Activated naive CD4-positive, alpha-beta T cell treated with anti-CD3 and anti-CD28 coated beads, Interleukin-2, amount 50 U/mL, for 16 hours (primary cell): ENCODE results near the gene NR5A1.

Experiments used
- DNase-seq: peaks from one replicate; pipeline ENCODE4 v3.0.0-alpha.2; 2020

Gene NR5A1

GRCh38 chr9:124479371-124479770 lies 27.8 kb downstream of the NR5A1 start:
- no peak for DNase-seq

GRCh38 chr9:124478354-124478753 lies 28.8 kb downstream of the NR5A1 start:
- DNase-seq: no peak

GRCh38 chr9:124477648-124478285 lies 29.4 kb downstream of the NR5A1 start:
- no peak for DNase-seq

GRCh38 chr9:124477211-124477647 lies 30.0 kb downstream of the NR5A1 start:
- DNase-seq: no peak

- no peak for DNase-seq
These were observed 31.1 kb downstream of the NR5A1 start for GRCh38 chr9:124475868-124476690.

GRCh38 chr9:124475158-124475867 lies 31.9 kb downstream of the NR5A1 start:
- DNase-seq: no peak

GRCh38 chr9:124474151-124474550 lies 33.0 kb downstream of the NR5A1 start:
- no peak for DNase-seq

- DNase-seq: no peak
These were observed 33.9 kb downstream of the NR5A1 start for GRCh38 chr9:124473310-124473709.

- DNase-seq: no peak
These were observed 34.4 kb downstream of the NR5A1 start for GRCh38 chr9:124472770-124473169.

GRCh38 chr9:124471761-124472160 lies 35.4 kb downstream of the NR5A1 start:
- no peak for DNase-seq

GRCh38 chr9:124470726-124471125 lies 36.5 kb downstream of the NR5A1 start:
- no peak for DNase-seq

GRCh38 chr9:124470306-124470705 lies 36.9 kb downstream of the NR5A1 start:
- DNase-seq: no peak

- DNase-seq: no peak
These were observed 38.0 kb downstream of the NR5A1 start for GRCh38 chr9:124469011-124469832.

- DNase-seq: no peak
These were observed 39.0 kb downstream of the NR5A1 start for GRCh38 chr9:124468061-124468740.

- DNase-seq: no peak
These were observed 39.7 kb downstream of the NR5A1 start for GRCh38 chr9:124467410-124468060.

- DNase-seq: no peak
These were observed 41.5 kb downstream of the NR5A1 start for GRCh38 chr9:124465736-124466135.

- no peak for DNase-seq
These were observed 44.5 kb downstream of the NR5A1 start for GRCh38 chr9:124462739-124463138.

GRCh38 chr9:124458441-124458840 lies 48.8 kb downstream of the NR5A1 start:
- DNase-seq: no peak

- no peak for DNase-seq
These were observed 49.2 kb downstream of the NR5A1 start for GRCh38 chr9:124457887-124458431.

- DNase-seq: no peak
These were observed 49.9 kb downstream of the NR5A1 start for GRCh38 chr9:124457079-124457886.
